NCI-H524 treated with DMSO at 0.1 percent for 48 hours (cell line): ENCODE measurements around the gene GPRC5A.

Source experiments
- DNase-seq: peaks from one replicate; lab custom pipeline; 2025; lab: John Stamatoyannopoulos, UW

GPRC5A gene

DNA sequence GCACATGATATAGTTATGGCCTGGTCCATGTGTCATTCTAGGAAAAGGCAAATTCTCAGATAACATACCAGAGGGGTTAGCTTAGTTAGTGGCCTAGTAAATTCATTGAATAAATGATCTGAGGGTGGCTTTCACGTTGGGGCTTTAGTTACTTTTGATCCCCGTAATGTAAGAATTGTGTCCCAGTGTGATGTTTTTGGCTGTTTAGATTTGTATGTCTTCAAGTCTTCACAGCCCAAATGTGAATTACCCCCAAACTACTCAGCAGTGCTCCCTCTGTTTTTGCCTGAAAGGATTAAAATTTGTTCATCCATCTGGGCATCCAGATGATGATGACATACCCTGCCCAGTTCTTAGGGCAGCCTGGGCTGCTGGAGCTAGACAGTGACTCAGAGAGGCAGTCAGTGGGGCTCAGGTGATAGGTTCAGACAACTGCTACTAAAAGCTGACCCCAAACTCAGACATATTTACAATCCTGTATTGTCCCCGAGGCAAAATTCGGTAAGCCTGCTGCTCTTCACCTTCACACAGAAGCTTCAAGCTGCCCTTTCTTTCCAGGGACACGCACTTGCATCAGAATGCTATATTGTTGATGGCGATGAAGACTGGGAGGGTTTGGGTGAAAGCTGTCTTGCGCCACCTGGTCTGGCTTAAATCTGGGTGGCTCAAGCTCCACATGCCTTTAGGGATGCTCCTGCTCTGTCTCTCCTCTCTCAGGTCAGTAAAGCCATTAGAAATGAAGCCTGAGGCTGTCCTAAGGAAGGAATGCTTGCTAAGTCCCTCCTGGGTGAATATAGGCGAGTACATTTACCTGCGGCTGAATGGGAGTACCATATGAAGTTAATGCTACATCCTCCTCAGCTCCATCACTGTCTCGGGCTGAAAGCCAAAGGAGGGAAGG lies 50.3 kb downstream of the GPRC5A start:
- peak; percentile 47 for DNase-seq

- DNase-seq, result no peak
Observed at GRCh38 chr12:12943586-12944260, 52.4 kb downstream of the GPRC5A start.

DNA sequence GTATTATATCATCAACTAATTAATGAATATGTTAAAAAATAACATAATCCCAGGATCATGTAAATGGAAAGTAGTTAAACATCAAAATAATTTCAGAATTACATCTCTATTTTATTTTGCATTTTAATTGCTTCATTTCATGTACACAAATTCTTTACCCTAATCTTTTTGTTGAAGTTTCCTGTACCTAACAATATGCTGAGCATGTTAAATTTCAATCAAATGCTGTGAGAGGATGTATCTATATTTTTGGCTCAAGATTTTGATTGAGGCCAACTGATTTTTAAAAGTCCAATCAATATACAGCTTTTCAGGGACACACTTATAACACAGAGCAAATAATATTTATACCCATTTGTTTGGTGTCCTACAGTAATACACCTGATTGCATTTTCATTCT lies 54.2 kb downstream of the GPRC5A start:
- no peak for DNase-seq

- DNase-seq, result no peak
Observed at GRCh38 chr12:12946686-12947355, 55.5 kb downstream of the GPRC5A start.

DNA sequence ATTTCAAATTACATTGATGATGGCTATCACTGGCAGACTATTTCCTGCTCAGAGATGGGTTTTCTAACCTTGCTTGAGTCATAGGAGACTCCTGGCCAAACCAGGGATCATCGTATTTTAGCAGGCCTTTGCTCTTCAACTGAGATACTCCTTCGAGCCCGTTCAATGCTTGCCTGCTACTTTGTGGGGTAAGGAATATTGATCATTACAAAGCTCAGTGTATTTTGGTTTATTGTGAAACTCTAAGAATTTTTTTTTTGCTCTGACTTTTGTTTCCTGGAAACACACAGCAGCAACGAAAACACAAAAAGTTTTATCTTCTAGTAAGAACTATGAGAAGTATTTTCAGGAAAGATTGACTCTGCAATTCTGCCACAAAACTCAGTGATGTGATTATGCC lies 56.5 kb downstream of the GPRC5A start:
- DNase-seq, result no peak

DNA sequence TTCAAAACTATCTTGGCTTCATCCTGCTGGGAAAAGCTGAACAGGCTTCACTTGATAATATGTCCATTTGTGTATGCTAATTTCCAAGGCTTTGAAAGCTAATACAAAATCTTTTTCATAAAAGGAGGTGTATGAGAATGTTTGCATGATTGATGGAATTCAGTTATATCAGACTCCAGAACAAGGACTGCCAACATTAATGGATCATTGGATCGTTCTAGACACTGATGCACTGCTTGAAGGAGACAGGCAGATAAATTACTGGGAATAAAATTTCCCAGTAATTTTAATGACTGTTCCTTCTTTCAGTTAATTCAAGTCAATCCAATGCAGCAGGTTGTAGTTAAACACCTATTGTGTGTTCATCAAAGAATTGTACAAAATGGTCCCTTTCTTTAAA lies 60.1 kb downstream of the GPRC5A start:
- no peak for DNase-seq

GRCh38 chr12:12952036-12952435 lies 60.7 kb downstream of the GPRC5A start, which contains the start of gene GPRC5D:
TSS of gene GPRC5D (minus strand) at chr12:12952170. CDS start at chr12:12950384, 1,786 bp downstream.
- DNase-seq, result no peak

DNA sequence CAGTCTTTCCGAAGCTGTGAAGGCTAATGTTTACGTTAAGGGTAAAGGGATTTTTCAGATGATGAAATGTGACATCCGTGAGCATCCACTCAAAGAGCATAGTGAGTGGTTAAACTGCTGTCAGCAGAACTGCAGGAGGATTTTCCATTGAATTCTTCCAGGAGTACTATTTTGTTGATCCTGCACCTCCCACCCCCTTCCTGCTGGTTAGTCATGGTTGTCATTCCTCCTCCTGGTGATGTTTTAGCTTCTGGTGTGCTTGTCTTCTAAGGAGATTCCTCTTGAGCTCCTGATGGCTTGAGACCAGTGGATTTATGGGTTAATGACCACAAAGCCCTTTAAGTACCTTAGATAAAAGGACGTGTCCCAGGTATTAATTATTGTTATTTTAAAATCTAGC lies 63.0 kb downstream of the GPRC5A start:
- DNase-seq, result peak; percentile 32

DNA sequence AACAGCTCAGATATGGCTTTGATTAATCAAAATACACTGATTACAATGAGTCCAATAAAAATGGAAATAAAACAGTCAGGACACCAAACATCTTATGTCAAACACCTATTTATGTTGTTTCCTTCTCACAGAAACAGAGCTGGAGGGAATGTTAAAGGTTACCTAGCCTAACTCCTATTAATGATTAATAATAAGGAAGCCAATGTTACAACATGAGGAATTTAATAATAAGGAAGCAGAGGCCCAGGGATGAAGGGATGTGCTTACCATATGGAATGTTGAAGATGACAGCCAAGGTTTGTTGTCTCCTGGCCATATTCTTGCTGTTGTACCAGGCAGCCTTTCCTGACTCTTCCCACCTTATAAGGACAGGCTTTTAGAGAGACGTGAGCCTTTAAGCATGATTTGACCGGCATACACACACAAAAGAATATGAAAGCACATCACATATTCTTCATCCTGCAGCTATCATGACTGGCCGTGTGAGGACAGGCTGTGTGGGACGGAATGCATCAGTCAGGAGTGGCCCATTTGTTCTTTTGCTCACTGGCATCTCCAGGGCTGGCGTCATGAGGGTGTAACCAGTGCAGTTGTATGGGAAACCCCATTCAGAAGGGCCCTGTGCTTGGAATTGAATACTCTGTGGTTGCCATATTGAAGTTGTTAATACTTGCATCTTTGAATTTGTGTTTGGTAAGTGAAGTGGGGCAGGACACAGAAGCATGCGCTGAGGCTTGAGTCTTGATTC lies 63.7 kb downstream of the GPRC5A start:
- no peak for DNase-seq

- no peak for DNase-seq
Observed at GRCh38 chr12:12958886-12959285, 67.5 kb downstream of the GPRC5A start.

DNA sequence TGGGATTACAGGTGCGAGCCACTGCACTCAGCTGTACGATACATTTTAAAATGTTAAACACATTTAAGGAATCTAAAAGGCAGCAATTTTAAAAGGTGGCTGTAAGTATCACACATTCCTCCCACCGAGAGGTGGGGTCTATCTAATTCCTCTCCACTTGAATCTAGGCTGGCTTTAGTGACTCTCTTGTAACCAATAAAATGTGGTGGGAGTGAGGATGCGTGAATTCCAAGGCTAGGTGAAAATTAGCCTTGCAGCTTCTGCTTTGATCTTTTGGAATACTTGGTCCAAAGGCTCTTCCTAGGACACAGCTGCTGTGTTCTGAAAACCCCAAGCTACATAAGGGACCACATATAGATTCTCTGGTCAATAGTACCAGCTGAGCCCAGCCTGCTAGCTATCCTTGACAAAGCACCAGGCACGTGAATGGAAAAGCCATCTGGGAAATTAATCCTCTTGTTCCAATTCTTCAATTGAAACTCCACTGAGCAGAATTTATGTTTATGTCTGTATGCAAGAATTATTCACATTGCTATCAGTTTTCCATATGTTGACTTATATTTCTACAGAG lies 69.4 kb downstream of the GPRC5A start:
- DNase-seq, result no peak

GRCh38 chr12:12964255-12964654 lies 72.9 kb downstream of the GPRC5A start:
- no peak for DNase-seq

DNA sequence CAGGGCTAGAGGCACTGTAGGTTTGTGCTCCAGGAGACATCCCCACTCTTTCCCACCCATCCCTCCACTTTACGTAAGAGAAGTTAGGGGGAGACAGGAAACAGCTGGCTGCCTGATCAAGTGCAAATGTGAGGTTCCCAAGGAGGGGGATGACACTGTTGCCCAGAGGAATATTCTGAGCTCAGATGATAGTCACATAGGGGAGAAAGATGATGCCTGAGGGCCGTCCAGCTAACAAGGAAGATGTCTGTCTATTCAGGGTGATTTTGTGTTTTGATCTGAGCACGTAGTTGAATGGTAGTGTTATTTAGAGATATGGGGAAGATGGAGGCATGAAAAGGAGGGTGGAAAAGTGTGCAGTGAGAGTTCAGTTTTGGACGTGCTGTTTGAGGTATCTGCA lies 74.5 kb downstream of the GPRC5A start:
- DNase-seq, result no peak
